Epithelial cell of esophagus (primary cell): Measurements from ENCODE around the gene EHD2.
"Not testable (repeated sequence)": the region's sequence is repeated elsewhere in the genome, so short reads cannot be mapped to it uniquely, and the experiment has no call there.

Source experiments
- DNase-seq: peaks from one replicate; pipeline ENCODE4 v3.0.0; 2010; ENCODE audit warnings: low read depth
- H3K4me3 ChIP-seq: 2 replicates; pipeline ENCODE4 v1.5.1; 2011; ENCODE audit warnings: mild to moderate bottlenecking, low read length, control low read depth
- TF ChIP-seq, protein P1 (sequence below): IDR thresholded peaks from 2 replicates; pipeline ENCODE4 v1.5.1; 2011; ENCODE audit warnings: low read depth, mild to moderate bottlenecking, low read length, control low read depth, inconsistent platforms; ENCODE audit not compliant: insufficient read depth; ENCODE audit errors: missing control alignments

Gene EHD2

DNA sequence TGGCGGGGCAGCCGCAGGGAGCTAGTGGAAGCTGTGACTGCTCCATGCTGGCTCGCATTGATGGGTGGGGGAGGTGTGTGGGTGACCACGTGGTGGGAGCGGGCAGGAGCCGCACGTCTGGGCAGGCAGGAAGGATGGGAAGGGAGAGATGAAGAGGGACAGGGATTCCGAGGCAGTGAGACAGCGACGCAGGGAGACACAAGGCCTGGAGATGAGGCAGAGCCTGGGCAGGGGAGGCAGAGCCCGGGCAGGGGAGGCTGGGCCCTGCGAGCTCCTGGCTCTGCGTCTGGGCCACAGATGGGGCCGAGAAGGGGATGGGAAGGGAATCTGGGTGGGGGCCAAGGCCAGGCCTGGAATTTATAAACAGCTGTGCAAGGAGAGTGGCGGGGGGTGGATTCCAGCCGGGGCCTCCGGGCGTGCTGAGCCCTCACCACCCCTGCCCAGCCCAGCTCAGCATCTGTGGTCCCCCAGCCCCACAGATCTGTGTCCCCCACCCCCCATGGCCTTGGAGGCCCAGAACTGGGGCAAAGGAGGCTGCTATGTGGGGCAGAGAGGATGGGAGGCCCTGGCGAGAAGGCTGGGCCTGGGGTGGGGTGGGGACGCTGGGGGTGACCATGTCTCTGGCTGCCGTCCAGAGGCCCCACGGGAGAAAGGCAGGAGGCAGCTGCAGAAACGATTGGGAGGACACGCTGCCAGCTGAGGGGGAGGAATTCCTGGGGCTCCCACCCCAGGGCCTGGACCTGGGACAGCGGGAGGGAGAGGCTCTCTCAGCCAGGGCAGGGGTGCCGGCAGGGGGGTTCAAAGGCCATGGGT lies 6.0 kb downstream of the EHD2 start:
- peak; percentile 99 for DNase-seq
- TF ChIP-seq, protein P1, sequence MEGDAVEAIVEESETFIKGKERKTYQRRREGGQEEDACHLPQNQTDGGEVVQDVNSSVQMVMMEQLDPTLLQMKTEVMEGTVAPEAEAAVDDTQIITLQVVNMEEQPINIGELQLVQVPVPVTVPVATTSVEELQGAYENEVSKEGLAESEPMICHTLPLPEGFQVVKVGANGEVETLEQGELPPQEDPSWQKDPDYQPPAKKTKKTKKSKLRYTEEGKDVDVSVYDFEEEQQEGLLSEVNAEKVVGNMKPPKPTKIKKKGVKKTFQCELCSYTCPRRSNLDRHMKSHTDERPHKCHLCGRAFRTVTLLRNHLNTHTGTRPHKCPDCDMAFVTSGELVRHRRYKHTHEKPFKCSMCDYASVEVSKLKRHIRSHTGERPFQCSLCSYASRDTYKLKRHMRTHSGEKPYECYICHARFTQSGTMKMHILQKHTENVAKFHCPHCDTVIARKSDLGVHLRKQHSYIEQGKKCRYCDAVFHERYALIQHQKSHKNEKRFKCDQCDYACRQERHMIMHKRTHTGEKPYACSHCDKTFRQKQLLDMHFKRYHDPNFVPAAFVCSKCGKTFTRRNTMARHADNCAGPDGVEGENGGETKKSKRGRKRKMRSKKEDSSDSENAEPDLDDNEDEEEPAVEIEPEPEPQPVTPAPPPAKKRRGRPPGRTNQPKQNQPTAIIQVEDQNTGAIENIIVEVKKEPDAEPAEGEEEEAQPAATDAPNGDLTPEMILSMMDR = no peak
- peak overlapping the region; percentile 32 for H3K4me3 ChIP-seq

GRCh38 chr19:47720669-47721422 lies 7.6 kb downstream of the EHD2 start:
- TF ChIP-seq, protein P1 = no peak
- H3K4me3 ChIP-seq = no peak overlapping the region
- DNase-seq = no peak

GRCh38 chr19:47723581-47723940 lies 10.3 kb downstream of the EHD2 start:
- TF ChIP-seq, protein P1 = no peak
- no peak overlapping the region for H3K4me3 ChIP-seq
- DNase-seq = peak; percentile 89

- DNase-seq = peak; percentile 98
- no peak overlapping the region for H3K4me3 ChIP-seq
- TF ChIP-seq, protein P1 = no peak
These were observed 12.7 kb downstream of the EHD2 start for GRCh38 chr19:47725759-47726401.

DNA sequence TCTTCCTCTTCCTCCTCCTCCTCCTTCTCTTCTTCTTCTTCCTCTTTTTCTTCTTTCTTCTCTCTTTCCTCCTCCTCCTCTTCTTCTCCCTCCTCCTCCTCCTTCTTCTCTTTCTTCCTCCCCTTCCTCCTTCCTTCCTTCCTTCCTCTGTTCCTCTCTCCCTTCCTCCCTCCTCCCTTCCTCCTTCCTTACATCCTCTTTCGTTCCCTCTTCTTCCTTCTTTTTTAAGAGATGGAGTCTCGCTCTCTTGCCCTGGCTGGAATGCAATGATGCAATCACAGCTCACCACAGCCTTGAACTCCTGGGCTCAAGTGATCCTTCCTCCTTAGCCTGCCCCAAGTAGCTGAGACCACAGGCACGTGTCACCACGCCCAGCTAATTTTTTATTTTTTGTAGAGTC lies 13.2 kb downstream of the EHD2 start:
- no peak for DNase-seq
- no peak overlapping the region for H3K4me3 ChIP-seq
- TF ChIP-seq, protein P1 = no peak

DNA sequence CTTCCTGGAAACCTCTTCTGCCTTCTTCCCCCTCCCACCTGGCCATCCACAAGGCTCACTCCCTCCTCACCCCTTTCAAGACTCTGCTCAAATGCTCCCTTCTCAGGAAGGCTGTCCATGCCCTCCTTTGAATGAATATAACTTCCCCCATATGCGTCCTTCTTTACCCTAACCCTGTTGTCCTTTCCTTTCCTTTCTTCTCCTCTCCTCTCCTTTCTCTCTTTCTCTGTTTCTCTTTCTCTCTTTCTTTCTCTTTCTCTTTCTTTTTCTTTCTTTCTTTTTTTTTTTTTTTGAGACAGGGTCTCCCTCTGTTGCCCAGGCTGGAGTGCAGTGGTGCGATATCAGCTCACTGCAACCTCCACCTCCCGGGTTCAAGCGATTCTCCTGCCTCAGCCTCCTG lies 15.1 kb downstream of the EHD2 start:
- H3K4me3 ChIP-seq = not testable (repeated sequence)

DNA sequence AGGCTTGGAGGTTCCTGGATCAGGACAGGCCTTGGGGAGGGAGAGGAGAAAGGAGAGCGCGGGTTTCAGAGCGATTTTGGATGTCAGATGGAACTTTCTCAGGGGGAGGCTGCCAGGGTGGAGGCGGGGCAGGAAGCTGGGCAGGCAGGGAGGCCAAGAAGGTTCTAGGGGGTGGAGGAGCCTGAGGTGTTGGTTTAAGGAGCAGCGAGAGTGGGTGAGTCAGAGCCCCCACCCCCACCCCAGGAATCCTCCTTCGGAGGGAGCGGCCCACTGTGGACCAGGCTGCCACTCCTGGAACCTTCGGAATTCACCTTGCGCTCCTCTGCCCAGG lies 16.2 kb downstream of the EHD2 start:
- peak; percentile 97 for DNase-seq
- TF ChIP-seq, protein P1 = no peak
- H3K4me3 ChIP-seq = peak overlapping the region; percentile 43

More for the DNA sequence above, 15.1 kb downstream of the EHD2 start:
- not testable (repeated sequence) for DNase-seq
